ENCODE results near the gene CA12. TPM values are rescaled to one million over a fixed set of nuclear protein-coding genes. Genes with fewer than 3 reads are reported as not detected.

Gene CA12
- total RNA-seq, 1 donor from 2014 or later = 1.6 TPM

GRCh38 chr15:63362196-63362595 is 19.4 kb downstream of the CA12 start:
- Histone ChIP-seq H3K4me3 (ENCODE audit: low read length in 3 of 3) (peak overlapping the region in 1 of 3 donors; percentile 22), H3K4me1 (ENCODE audit: control insufficient read depth in 3 of 3, insufficient read depth in 3 of 3, low read length in 3 of 3) (peaks cover 6 to 20% (median 10%) of the 10 kb centered on the region in 3 donors), H3K36me3 (ENCODE audit: control insufficient read depth in 3 of 3, insufficient read depth in 3 of 3, low read length in 3 of 3) (no peaks in the 10 kb centered on the region), H3K27me3 (ENCODE audit: control insufficient read depth in 3 of 3, insufficient read depth in 3 of 3, low read length in 3 of 3) (no peaks in the 10 kb centered on the region), H3K9me3 (ENCODE audit: control insufficient read depth in 3 of 3, low read length in 3 of 3) (peaks cover 0 to 3% (median 0%) of the 10 kb centered on the region in 3 donors), H3K9ac (ENCODE audit: low read depth in 1 of 3, low read length in 3 of 3) (no peak overlapping the region), H3K27ac (ENCODE audit: low read depth, low read length) (no peak overlapping the region)

- no peaks in the 10 kb centered on the region for H3K27me3 ChIP-seq (ENCODE audit: control insufficient read depth in 3 of 3, insufficient read depth in 3 of 3, low read length in 3 of 3)
- peaks cover 4 to 16% (median 7%) of the 10 kb centered on the region in 3 donors for H3K4me1 ChIP-seq (ENCODE audit: control insufficient read depth in 3 of 3, insufficient read depth in 3 of 3, low read length in 3 of 3)
- no peaks in the 10 kb centered on the region for H3K36me3 ChIP-seq (ENCODE audit: control insufficient read depth in 3 of 3, insufficient read depth in 3 of 3, low read length in 3 of 3)
- H3K4me3 ChIP-seq (ENCODE audit: low read length in 3 of 3) = no peak overlapping the region
- no peak overlapping the region for H3K9ac ChIP-seq (ENCODE audit: low read depth in 1 of 3, low read length in 3 of 3)
- no peak overlapping the region for H3K27ac ChIP-seq (ENCODE audit: low read depth, low read length)
- H3K9me3 ChIP-seq (ENCODE audit: control insufficient read depth in 3 of 3, low read length in 3 of 3) = peaks cover 0 to 3% (median 0%) of the 10 kb centered on the region in 3 donors
These were observed 21.5 kb downstream of the CA12 start for GRCh38 chr15:63360170-63360569.

- no peaks in the 10 kb centered on the region for H3K27me3 ChIP-seq (ENCODE audit: control insufficient read depth in 3 of 3, insufficient read depth in 3 of 3, low read length in 3 of 3)
- no peak overlapping the region for H3K4me3 ChIP-seq (ENCODE audit: low read length in 3 of 3)
- no peaks in the 10 kb centered on the region for H3K36me3 ChIP-seq (ENCODE audit: control insufficient read depth in 3 of 3, insufficient read depth in 3 of 3, low read length in 3 of 3)
- peaks cover 0 to 6% (median 0%) of the 10 kb centered on the region in 3 donors for H3K4me1 ChIP-seq (ENCODE audit: control insufficient read depth in 3 of 3, insufficient read depth in 3 of 3, low read length in 3 of 3)
- no peak overlapping the region for H3K27ac ChIP-seq (ENCODE audit: low read depth, low read length)
- H3K9ac ChIP-seq (ENCODE audit: low read depth in 1 of 3, low read length in 3 of 3) = no peak overlapping the region
- H3K9me3 ChIP-seq (ENCODE audit: control insufficient read depth in 3 of 3, low read length in 3 of 3) = peaks cover 0 to 3% (median 0%) of the 10 kb centered on the region in 3 donors
These were observed 23.2 kb downstream of the CA12 start for GRCh38 chr15:63358241-63359029.

- no peaks in the 10 kb centered on the region for H3K27me3 ChIP-seq (ENCODE audit: control insufficient read depth in 3 of 3, insufficient read depth in 3 of 3, low read length in 3 of 3)
- H3K4me3 ChIP-seq (ENCODE audit: low read length in 3 of 3) = no peak overlapping the region
- H3K9ac ChIP-seq (ENCODE audit: low read depth in 1 of 3, low read length in 3 of 3) = no peak overlapping the region
These were observed 23.9 kb downstream of the CA12 start for GRCh38 chr15:63357731-63358130.

GRCh38 chr15:63357061-63357460 is 24.6 kb downstream of the CA12 start:
- H3K36me3 ChIP-seq (ENCODE audit: control insufficient read depth in 3 of 3, insufficient read depth in 3 of 3, low read length in 3 of 3) = no peaks in the 10 kb centered on the region
- peaks cover 0 to 3% (median 0%) of the 10 kb centered on the region in 3 donors for H3K9me3 ChIP-seq (ENCODE audit: control insufficient read depth in 3 of 3, low read length in 3 of 3)
- H3K27me3 ChIP-seq (ENCODE audit: control insufficient read depth in 3 of 3, insufficient read depth in 3 of 3, low read length in 3 of 3) = no peaks in the 10 kb centered on the region
- H3K4me1 ChIP-seq (ENCODE audit: control insufficient read depth in 3 of 3, insufficient read depth in 3 of 3, low read length in 3 of 3) = no peaks in the 10 kb centered on the region
- no peak overlapping the region for H3K4me3 ChIP-seq (ENCODE audit: low read length in 3 of 3)
- no peak overlapping the region for H3K9ac ChIP-seq (ENCODE audit: low read depth in 1 of 3, low read length in 3 of 3)
- H3K27ac ChIP-seq (ENCODE audit: low read depth, low read length) = no peak overlapping the region

More at GRCh38 chr15:63357731-63358130, 23.9 kb downstream of the CA12 start:
- peaks cover 0 to 3% (median 0%) of the 10 kb centered on the region in 3 donors for H3K9me3 ChIP-seq (ENCODE audit: control insufficient read depth in 3 of 3, low read length in 3 of 3)
- H3K27ac ChIP-seq (ENCODE audit: low read depth, low read length) = no peak overlapping the region
- peaks cover 0 to under 1% (median 0%) of the 10 kb centered on the region in 3 donors for H3K4me1 ChIP-seq (ENCODE audit: control insufficient read depth in 3 of 3, insufficient read depth in 3 of 3, low read length in 3 of 3)
- H3K36me3 ChIP-seq (ENCODE audit: control insufficient read depth in 3 of 3, insufficient read depth in 3 of 3, low read length in 3 of 3) = no peaks in the 10 kb centered on the region

GRCh38 chr15:63354821-63355650 is 26.6 kb downstream of the CA12 start:
- Histone ChIP-seq H3K9me3 (ENCODE audit: control insufficient read depth in 3 of 3, low read length in 3 of 3) (peaks cover 0 to 3% (median 0%) of the 10 kb centered on the region in 3 donors), H3K36me3 (ENCODE audit: control insufficient read depth in 3 of 3, insufficient read depth in 3 of 3, low read length in 3 of 3) (no peaks in the 10 kb centered on the region), H3K4me1 (ENCODE audit: control insufficient read depth in 3 of 3, insufficient read depth in 3 of 3, low read length in 3 of 3) (peaks cover 6 to 7% (median 7%) of the 10 kb centered on the region in 3 donors), H3K4me3 (ENCODE audit: low read length in 3 of 3) (no peak overlapping the region), H3K27me3 (ENCODE audit: control insufficient read depth in 3 of 3, insufficient read depth in 3 of 3, low read length in 3 of 3) (no peaks in the 10 kb centered on the region), H3K27ac (ENCODE audit: low read depth, low read length) (no peak overlapping the region), H3K9ac (ENCODE audit: low read depth in 1 of 3, low read length in 3 of 3) (no peak overlapping the region)

- Histone ChIP-seq H3K27ac (ENCODE audit: low read depth, low read length) (no peak overlapping the region), H3K36me3 (ENCODE audit: control insufficient read depth in 3 of 3, insufficient read depth in 3 of 3, low read length in 3 of 3) (no peaks in the 10 kb centered on the region), H3K4me1 (ENCODE audit: control insufficient read depth in 3 of 3, insufficient read depth in 3 of 3, low read length in 3 of 3) (peaks cover 16 to 18% (median 17%) of the 10 kb centered on the region in 3 donors), H3K9me3 (ENCODE audit: control insufficient read depth in 3 of 3, low read length in 3 of 3) (no peaks in the 10 kb centered on the region), H3K27me3 (ENCODE audit: control insufficient read depth in 3 of 3, insufficient read depth in 3 of 3, low read length in 3 of 3) (no peaks in the 10 kb centered on the region), H3K9ac (ENCODE audit: low read depth in 1 of 3, low read length in 3 of 3) (no peak overlapping the region), H3K4me3 (ENCODE audit: low read length in 3 of 3) (no peak overlapping the region)
These were observed 27.8 kb downstream of the CA12 start for GRCh38 chr15:63353887-63354286.

GRCh38 chr15:63353261-63353660 is 28.4 kb downstream of the CA12 start:
- Histone ChIP-seq H3K4me1 (ENCODE audit: control insufficient read depth in 3 of 3, insufficient read depth in 3 of 3, low read length in 3 of 3) (peaks cover 18 to 22% (median 22%) of the 10 kb centered on the region in 3 donors), H3K27ac (ENCODE audit: low read depth, low read length) (no peak overlapping the region), H3K4me3 (ENCODE audit: low read length in 3 of 3) (no peak overlapping the region), H3K9me3 (ENCODE audit: control insufficient read depth in 3 of 3, low read length in 3 of 3) (no peaks in the 10 kb centered on the region), H3K9ac (ENCODE audit: low read depth in 1 of 3, low read length in 3 of 3) (no peak overlapping the region), H3K36me3 (ENCODE audit: control insufficient read depth in 3 of 3, insufficient read depth in 3 of 3, low read length in 3 of 3) (no peaks in the 10 kb centered on the region), H3K27me3 (ENCODE audit: control insufficient read depth in 3 of 3, insufficient read depth in 3 of 3, low read length in 3 of 3) (no peaks in the 10 kb centered on the region)

GRCh38 chr15:63352808-63353207 is 28.8 kb downstream of the CA12 start:
- Histone ChIP-seq H3K27me3 (ENCODE audit: control insufficient read depth in 3 of 3, insufficient read depth in 3 of 3, low read length in 3 of 3) (no peaks in the 10 kb centered on the region), H3K9ac (ENCODE audit: low read depth in 1 of 3, low read length in 3 of 3) (no peak overlapping the region), H3K27ac (ENCODE audit: low read depth, low read length) (no peak overlapping the region), H3K4me3 (ENCODE audit: low read length in 3 of 3) (no peak overlapping the region), H3K4me1 (ENCODE audit: control insufficient read depth in 3 of 3, insufficient read depth in 3 of 3, low read length in 3 of 3) (peaks cover 20 to 26% (median 22%) of the 10 kb centered on the region in 3 donors), H3K9me3 (ENCODE audit: control insufficient read depth in 3 of 3, low read length in 3 of 3) (no peaks in the 10 kb centered on the region), H3K36me3 (ENCODE audit: control insufficient read depth in 3 of 3, insufficient read depth in 3 of 3, low read length in 3 of 3) (no peaks in the 10 kb centered on the region)

- Histone ChIP-seq H3K27me3 (ENCODE audit: control insufficient read depth in 3 of 3, insufficient read depth in 3 of 3, low read length in 3 of 3) (no peaks in the 10 kb centered on the region), H3K4me1 (ENCODE audit: control insufficient read depth in 3 of 3, insufficient read depth in 3 of 3, low read length in 3 of 3) (peaks cover 22 to 28% (median 22%) of the 10 kb centered on the region in 3 donors), H3K27ac (ENCODE audit: low read depth, low read length) (no peak overlapping the region), H3K36me3 (ENCODE audit: control insufficient read depth in 3 of 3, insufficient read depth in 3 of 3, low read length in 3 of 3) (no peaks in the 10 kb centered on the region), H3K9me3 (ENCODE audit: control insufficient read depth in 3 of 3, low read length in 3 of 3) (no peaks in the 10 kb centered on the region), H3K4me3 (ENCODE audit: low read length in 3 of 3) (no peak overlapping the region), H3K9ac (ENCODE audit: low read depth in 1 of 3, low read length in 3 of 3) (no peak overlapping the region)
These were observed 30.5 kb downstream of the CA12 start for GRCh38 chr15:63351170-63351569.
